Keratinocyte (primary cell): ENCODE results near the gene SETDB1.

Experiments
- EZH2 ChIP-seq: IDR thresholded peaks from one replicate; pipeline ENCODE4 v1.6.1; 2012; ENCODE audit warnings: inconsistent platforms, mild to moderate bottlenecking, low read length, moderate library complexity
- TF ChIP-seq, protein P1 (sequence below), 3 experiments: IDR thresholded peaks in 1 of 3; conservative IDR thresholded peaks in 1 of 3; optimal IDR thresholded peaks in 1 of 3; 2 replicates in 2 of 3; 3 replicates in 1 of 3; pipeline versions ENCODE3 to v1.5.1; 2011; ENCODE audit warnings: low read length in 3 of 3, mild to moderate bottlenecking in 3 of 3, moderate library complexity in 2 of 3, control low read depth in 1 of 3, inconsistent platforms in 1 of 3; ENCODE audit not compliant: insufficient read depth in 2 of 3; ENCODE audit errors: extremely low read depth in 1 of 3

GRCh38 chr1:150922519-150922975 lies 3.6 kb upstream of the SETDB1 start:
- TF ChIP-seq, protein P1, sequence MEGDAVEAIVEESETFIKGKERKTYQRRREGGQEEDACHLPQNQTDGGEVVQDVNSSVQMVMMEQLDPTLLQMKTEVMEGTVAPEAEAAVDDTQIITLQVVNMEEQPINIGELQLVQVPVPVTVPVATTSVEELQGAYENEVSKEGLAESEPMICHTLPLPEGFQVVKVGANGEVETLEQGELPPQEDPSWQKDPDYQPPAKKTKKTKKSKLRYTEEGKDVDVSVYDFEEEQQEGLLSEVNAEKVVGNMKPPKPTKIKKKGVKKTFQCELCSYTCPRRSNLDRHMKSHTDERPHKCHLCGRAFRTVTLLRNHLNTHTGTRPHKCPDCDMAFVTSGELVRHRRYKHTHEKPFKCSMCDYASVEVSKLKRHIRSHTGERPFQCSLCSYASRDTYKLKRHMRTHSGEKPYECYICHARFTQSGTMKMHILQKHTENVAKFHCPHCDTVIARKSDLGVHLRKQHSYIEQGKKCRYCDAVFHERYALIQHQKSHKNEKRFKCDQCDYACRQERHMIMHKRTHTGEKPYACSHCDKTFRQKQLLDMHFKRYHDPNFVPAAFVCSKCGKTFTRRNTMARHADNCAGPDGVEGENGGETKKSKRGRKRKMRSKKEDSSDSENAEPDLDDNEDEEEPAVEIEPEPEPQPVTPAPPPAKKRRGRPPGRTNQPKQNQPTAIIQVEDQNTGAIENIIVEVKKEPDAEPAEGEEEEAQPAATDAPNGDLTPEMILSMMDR (optimal IDR thresholded peaks at IDR 0.05 in 1 of 3, IDR thresholded peaks at IDR 0.05 in 1 of 3, conservative IDR thresholded peaks at IDR 0.05 in 1 of 3; ENCODE audit: extremely low read depth in 1 of 3, insufficient read depth in 2 of 3, low read length in 3 of 3), result peak; percentile 65 to 86 (median 75)
- no peak for TF ChIP-seq EZH2
